GM23338 (cell line): ENCODE results near the gene TCIRG1. TPM values are rescaled to one million over a fixed set of nuclear protein-coding genes. Genes with fewer than 3 reads are reported as not detected.
A peak's percentile ranks its signal among the peaks of the same experiment; 100 is the strongest.

Experiments
- ATAC-seq: fragments of 200-7000 bp; cut with Tn5 transposase; 3 replicates; pipeline ENCODE4 v1.9.1; 2020
- DNase-seq: peaks from one replicate; pipeline ENCODE4 v3.0.0-alpha.2; 2015; ENCODE audit warnings: low spot score
- H2AFZ ChIP-seq: fragments of 200-600 bp; sonication (generic); 2 replicates; pipeline ENCODE4 v1.8.0; 2016; ENCODE audit warnings: antibody characterized with exemption, mild to moderate bottlenecking, moderate library complexity
- H3F3A ChIP-seq: fragments of 200-600 bp; sonication (generic); replicated peaks from 2 replicates; pipeline ENCODE4 v1.8.0; 2017; ENCODE audit warnings: antibody characterized with exemption, mixed run types, low read depth
- H3K27ac ChIP-seq: fragments of 200-600 bp; sonication (generic); 2 replicates; pipeline ENCODE4 v1.6.1; 2016; ENCODE audit warnings: low read depth
- H3K27me3 ChIP-seq: fragments of 200-600 bp; sonication (generic); 2 replicates; pipeline ENCODE4 v1.8.0; 2016; ENCODE audit warnings: mild to moderate bottlenecking, mixed run types, moderate library complexity; ENCODE audit not compliant: insufficient read depth
- H3K36me3 ChIP-seq: fragments of 200-600 bp; sonication (generic); 2 replicates; pipeline ENCODE4 v1.8.0; 2016; ENCODE audit warnings: mild to moderate bottlenecking; ENCODE audit not compliant: insufficient read depth
- H3K4me1 ChIP-seq: fragments of 200-600 bp; sonication (generic); 2 replicates; pipeline ENCODE4 v1.8.0; 2016; ENCODE audit warnings: mild to moderate bottlenecking, moderate library complexity; ENCODE audit not compliant: insufficient read depth
- H3K4me2 ChIP-seq: fragments of 200-600 bp; sonication (generic); 2 replicates; pipeline ENCODE4 v1.7.1; 2017; ENCODE audit warnings: mixed run types
- H3K4me3 ChIP-seq: fragments of 200-600 bp; sonication (generic); 2 replicates; pipeline ENCODE4 v1.6.1; 2016; ENCODE audit warnings: mixed run types
- H3K79me2 ChIP-seq: fragments of 200-600 bp; sonication (generic); replicated peaks from 2 replicates; pipeline ENCODE4 v1.8.0; 2017; ENCODE audit warnings: mild to moderate bottlenecking; ENCODE audit not compliant: insufficient read depth
- H3K9me2 ChIP-seq: fragments of 200-600 bp; sonication (generic); 2 replicates; pipeline ENCODE4 v1.8.0; 2017; ENCODE audit not compliant: insufficient read depth
- H4K20me1 ChIP-seq: fragments of 200-600 bp; sonication (generic); replicated peaks from 2 replicates; pipeline ENCODE4 v1.8.0; 2017; ENCODE audit warnings: mild to moderate bottlenecking; ENCODE audit not compliant: insufficient read depth
- H3K27ac Mint-ChIP-seq: 2 replicates; pipeline ENCODE4 v1.8.0; 2020; ENCODE audit warnings: inconsistent platforms, mild to moderate bottlenecking, moderate library complexity, mixed read lengths
- H3K27me3 Mint-ChIP-seq: 3 replicates; pipeline ENCODE4 v1.8.0; 2022; ENCODE audit warnings: low read depth, mild to moderate bottlenecking, moderate library complexity, mixed read lengths, inconsistent platforms; ENCODE audit not compliant: insufficient read depth, poor library complexity
- H3K36me3 Mint-ChIP-seq: 3 replicates; pipeline ENCODE4 v1.8.0; 2021; ENCODE audit warnings: low read depth, mild to moderate bottlenecking, inconsistent platforms, moderate library complexity, mixed read lengths
- H3K4me1 Mint-ChIP-seq: 3 replicates; pipeline ENCODE4 v1.8.0; 2020; ENCODE audit warnings: mild to moderate bottlenecking, inconsistent platforms, mixed read lengths
- H3K4me3 Mint-ChIP-seq: 3 replicates; pipeline ENCODE4 v1.8.0; 2021; ENCODE audit warnings: moderate library complexity, mild to moderate bottlenecking, inconsistent platforms, mixed read lengths
- H3K9me3 Mint-ChIP-seq: 3 replicates; pipeline ENCODE4 v1.8.0; 2020; ENCODE audit warnings: moderate library complexity, mild to moderate bottlenecking, inconsistent platforms, mixed read lengths
- CREB1 ChIP-seq: fragments of 250-450 bp; sonication (Bioruptor Pico); IDR thresholded peaks from 2 replicates; pipeline ENCODE4 v1.5.0; 2020; ENCODE audit warnings: low read depth, mild to moderate bottlenecking, moderate library complexity
- JUNB ChIP-seq: IDR thresholded peaks from one replicate; pipeline ENCODE4 v1.6.1; 2016; ENCODE audit warnings: antibody characterized with exemption; ENCODE audit not compliant: unreplicated experiment
- NANOG ChIP-seq: IDR thresholded peaks from 2 replicates; pipeline ENCODE4 v1.6.1; 2016; ENCODE audit warnings: antibody characterized with exemption, borderline replicate concordance
- ZNF114 ChIP-seq: fragments of 250-450 bp; sonication (Bioruptor Pico); IDR thresholded peaks from 2 replicates; pipeline ENCODE4 v1.5.0; 2020; ENCODE audit warnings: mild to moderate bottlenecking, moderate library complexity
- ZNF331 ChIP-seq: fragments of 250-450 bp; sonication (Bioruptor Pico); IDR thresholded peaks from 2 replicates; pipeline ENCODE4 v1.5.0; 2020; ENCODE audit warnings: low read depth, mild to moderate bottlenecking, moderate library complexity
- ZNF462 ChIP-seq: fragments of 250-450 bp; sonication (Bioruptor Pico); IDR thresholded peaks from 2 replicates; pipeline ENCODE4 v1.5.0; 2020; ENCODE audit warnings: mild to moderate bottlenecking, moderate library complexity
- polyA plus RNA-seq: library from polyadenylated mRNA; unstranded; fragments of >200 nt; fragmentation: Nextera tagmentation; extraction: Ambion mirVana; gene quantifications from 2 replicates; pipeline ENCODE4 v1.2.1, GENCODE V29; 2016
- total RNA-seq: library from RNA; depleted of rRNA; stranded (reverse); fragments of >200 nt; shearing (Covaris generic); gene quantifications from 2 replicates; pipeline ENCODE4 v1.2.3, GENCODE V29; 2014
- TF ChIP-seq, protein P1 (sequence below): IDR thresholded peaks from one replicate; pipeline ENCODE4 v1.6.1; 2018; ENCODE audit warnings: antibody characterized with exemption; ENCODE audit not compliant: unreplicated experiment

TCIRG1 gene
- total and polyA plus RNA-seq, 2 experiments from 2014 or later = 20.4 to 40.4 TPM

DNA sequence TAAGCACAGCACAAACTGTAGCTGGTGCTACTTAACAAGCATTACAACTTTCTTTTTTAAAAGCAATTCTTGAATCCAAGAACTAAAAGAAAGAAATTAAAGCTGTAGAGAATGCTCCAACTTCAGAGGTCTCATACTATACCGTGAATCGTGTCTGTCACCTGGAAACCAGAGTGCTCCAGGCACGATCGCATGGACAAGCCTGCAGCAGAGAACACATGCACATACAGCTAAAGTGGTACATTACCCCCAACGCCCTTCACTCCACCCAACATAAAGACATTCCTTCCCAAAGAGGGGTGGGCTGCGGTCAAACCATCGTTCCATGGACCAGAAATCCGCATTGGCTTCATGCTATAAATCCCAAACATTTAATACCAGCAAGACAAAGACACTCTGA is 50.9 kb downstream of the TCIRG1 start (continued):
- TF ChIP-seq ZNF114 (CRISPR knock-in tag) = no peak
- TF ChIP-seq NANOG = no peak
- TF ChIP-seq ZNF462 (CRISPR knock-in tag) = no peak
- no peak for TF ChIP-seq ZNF331
- TF ChIP-seq CREB1 (CRISPR knock-in tag) = no peak
- TF ChIP-seq JUNB = no peak

- DNase-seq (no peak), ATAC-seq (no peak)
- H3K4me1 Mint-ChIP-seq = peaks cover 8% of the 10 kb centered on the region
- peaks cover 9% of the 10 kb centered on the region; the same call in 2 of the 3 replicates for H3K36me3 Mint-ChIP-seq
- H3K4me3 Mint-ChIP-seq = no peak overlapping the region
- no peaks in the 10 kb centered on the region for H3K27me3 ChIP-seq
- no peaks in the 10 kb centered on the region for H3K9me2 ChIP-seq
- 0 out of 2 replicates have a peak, but pooled peaks cover 4% of the 10 kb centered on the region for H3F3A ChIP-seq
- peaks cover 3% of the 10 kb centered on the region for H3K4me1 ChIP-seq
- peaks cover 98% of the 10 kb centered on the region for H3K79me2 ChIP-seq
- H2AFZ ChIP-seq = no peak overlapping the region
- H3K27ac Mint-ChIP-seq = no peak overlapping the region
- no peak overlapping the region for H3K4me2 ChIP-seq
- peaks cover 37% of the 10 kb centered on the region for H4K20me1 ChIP-seq
- H3K27ac ChIP-seq = 0 out of 2 replicates have a peak overlapping the region, but pooled peaks have one; percentile 21
- H3K9me3 Mint-ChIP-seq = no peaks in the 10 kb centered on the region
- peaks cover 4% of the 10 kb centered on the region; the same call in 1 of the 2 replicates for H3K36me3 ChIP-seq
- H3K4me3 ChIP-seq = no peak overlapping the region
- no peaks in the 10 kb centered on the region for H3K27me3 Mint-ChIP-seq
- TF ChIP-seq, protein P1, sequence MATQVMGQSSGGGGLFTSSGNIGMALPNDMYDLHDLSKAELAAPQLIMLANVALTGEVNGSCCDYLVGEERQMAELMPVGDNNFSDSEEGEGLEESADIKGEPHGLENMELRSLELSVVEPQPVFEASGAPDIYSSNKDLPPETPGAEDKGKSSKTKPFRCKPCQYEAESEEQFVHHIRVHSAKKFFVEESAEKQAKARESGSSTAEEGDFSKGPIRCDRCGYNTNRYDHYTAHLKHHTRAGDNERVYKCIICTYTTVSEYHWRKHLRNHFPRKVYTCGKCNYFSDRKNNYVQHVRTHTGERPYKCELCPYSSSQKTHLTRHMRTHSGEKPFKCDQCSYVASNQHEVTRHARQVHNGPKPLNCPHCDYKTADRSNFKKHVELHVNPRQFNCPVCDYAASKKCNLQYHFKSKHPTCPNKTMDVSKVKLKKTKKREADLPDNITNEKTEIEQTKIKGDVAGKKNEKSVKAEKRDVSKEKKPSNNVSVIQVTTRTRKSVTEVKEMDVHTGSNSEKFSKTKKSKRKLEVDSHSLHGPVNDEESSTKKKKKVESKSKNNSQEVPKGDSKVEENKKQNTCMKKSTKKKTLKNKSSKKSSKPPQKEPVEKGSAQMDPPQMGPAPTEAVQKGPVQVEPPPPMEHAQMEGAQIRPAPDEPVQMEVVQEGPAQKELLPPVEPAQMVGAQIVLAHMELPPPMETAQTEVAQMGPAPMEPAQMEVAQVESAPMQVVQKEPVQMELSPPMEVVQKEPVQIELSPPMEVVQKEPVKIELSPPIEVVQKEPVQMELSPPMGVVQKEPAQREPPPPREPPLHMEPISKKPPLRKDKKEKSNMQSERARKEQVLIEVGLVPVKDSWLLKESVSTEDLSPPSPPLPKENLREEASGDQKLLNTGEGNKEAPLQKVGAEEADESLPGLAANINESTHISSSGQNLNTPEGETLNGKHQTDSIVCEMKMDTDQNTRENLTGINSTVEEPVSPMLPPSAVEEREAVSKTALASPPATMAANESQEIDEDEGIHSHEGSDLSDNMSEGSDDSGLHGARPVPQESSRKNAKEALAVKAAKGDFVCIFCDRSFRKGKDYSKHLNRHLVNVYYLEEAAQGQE = no peak
- no peak for TF ChIP-seq ZNF462 (CRISPR knock-in tag)
Observed at GRCh38 chr11:68090287-68090686, 51.5 kb downstream of the TCIRG1 start.
